ENCODE data around the gene PKD1.

GRCh38 chr16:2095315-2095853, 40.3 kb downstream of the PKD1 start:
- no peak for TF ChIP-seq EP300 (IDR thresholded peaks at IDR 0.05)
- TF ChIP-seq CTCF (IDR thresholded peaks at IDR 0.05) = no peak
- TF ChIP-seq POLR2A (IDR thresholded peaks at IDR 0.05) = no peak
- no peak for TF ChIP-seq POLR2AphosphoS5 (IDR thresholded peaks at IDR 0.05)

Measured in suprapubic skin (tissue), 4 donors.